ENCODE data around the gene SHISA5.

Gene SHISA5

DNA sequence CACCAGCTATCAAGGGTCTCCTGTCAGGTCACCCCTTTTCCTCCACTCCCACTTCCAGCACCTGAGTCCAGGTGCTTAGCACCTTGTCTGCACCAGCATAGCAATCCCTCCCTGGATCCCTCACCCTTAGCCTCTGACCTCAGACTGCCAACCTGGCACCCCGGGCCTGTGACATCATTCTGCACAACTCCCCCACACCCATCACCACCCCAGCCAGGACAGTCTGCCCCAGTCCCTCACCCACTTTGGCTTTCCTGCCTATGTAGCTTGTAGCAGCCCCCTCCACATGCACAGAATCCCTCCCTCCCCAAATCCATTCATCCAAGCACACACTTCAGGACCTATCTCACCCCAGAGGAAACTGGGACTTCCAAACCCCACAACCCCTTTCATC is 73.3 kb downstream of the SHISA5 start:
- no peak for DNase-seq (ENCODE audit: low spot score)

DNA sequence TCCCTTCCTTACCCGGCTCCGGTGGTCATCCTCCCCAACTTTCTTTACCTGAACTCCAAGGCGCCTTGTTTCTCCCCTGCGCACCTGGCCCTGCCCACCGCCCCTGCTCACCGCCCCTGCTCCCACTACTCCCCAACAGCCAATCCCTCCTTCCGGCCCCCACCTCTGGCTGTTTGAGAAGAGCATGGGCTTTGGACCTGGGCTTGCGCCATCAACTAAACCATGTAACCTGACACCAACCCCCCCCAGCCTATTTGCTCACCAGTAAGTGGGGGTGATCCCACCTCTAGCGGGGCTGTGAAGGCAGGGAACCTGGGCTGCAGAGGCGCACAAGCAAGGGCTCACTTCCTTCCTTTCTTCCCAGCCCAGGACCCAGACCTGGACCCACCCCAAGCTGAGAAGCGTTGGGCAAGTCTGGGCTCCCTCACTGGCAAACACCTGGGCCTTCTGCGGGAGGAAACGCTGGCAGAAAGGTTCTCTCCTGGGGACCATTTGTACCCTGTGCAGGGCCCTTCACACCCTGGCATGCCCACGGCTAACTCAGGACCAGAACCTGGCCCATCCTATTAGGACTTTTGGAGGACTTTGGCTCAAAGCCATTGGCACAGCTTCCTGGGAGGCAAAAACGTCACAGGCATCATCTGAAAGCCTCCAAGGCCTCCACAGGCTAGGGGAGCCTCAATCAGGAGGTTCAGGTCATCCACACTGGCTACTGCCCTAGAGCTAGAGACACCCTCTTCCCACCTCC is 73.8 kb downstream of the SHISA5 start, which contains the start of gene PLXNB1:
Gene PLXNB1, minus strand, starts transcription at position 127 of the 748 bp plus-strand sequence. CDS start 5,475 bp downstream, outside the sequence.
- no peak for DNase-seq (ENCODE audit: low spot score)

- peak; percentile 86 for DNase-seq (ENCODE audit: low spot score)
Observed at GRCh38 chr3:48429317-48429959, 74.5 kb downstream of the SHISA5 start.

DNA sequence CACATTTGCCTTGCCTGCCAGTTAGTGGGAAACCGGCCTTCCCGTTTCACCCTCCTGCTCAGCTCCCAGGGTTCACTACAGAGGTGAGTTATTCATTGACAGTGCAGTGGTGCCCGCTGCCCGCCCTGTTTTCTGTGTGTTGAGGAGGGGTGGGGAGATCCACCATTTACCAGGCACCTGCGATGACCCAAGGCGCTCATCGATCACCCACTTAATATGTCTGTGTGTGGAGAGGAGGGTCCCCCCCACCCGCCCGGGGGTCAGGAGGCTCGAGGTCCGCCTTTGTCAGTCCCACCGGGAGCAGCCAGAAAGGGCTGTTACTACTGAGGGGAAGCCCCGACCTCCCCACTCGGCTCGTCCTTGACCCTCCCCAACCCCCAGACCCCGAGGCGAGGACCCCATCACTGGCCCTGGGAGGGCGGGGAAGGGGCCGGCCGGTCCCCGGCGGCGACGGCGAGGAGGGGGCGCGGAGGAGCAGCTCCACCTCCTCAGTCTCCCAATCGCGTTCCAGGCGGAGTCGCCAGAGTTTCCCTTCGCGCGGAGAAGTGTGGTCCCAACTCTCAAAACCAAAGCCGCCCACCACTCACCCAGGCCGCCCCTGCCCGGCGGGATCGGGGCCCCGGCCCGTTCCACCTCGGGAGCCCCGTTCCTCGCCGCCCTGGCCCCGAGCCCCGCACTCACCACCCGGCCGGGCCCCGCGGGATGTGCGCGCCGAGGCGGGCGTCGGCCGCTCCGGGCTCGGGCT is 75.2 kb downstream of the SHISA5 start:
- peak; percentile 58 for DNase-seq (ENCODE audit: low spot score)

- DNase-seq (ENCODE audit: low spot score): no peak
Observed at GRCh38 chr3:48428088-48428571, 75.8 kb downstream of the SHISA5 start.

- DNase-seq (ENCODE audit: low spot score): peak; percentile 62
Observed at GRCh38 chr3:48427630-48427962, 76.4 kb downstream of the SHISA5 start.

DNA sequence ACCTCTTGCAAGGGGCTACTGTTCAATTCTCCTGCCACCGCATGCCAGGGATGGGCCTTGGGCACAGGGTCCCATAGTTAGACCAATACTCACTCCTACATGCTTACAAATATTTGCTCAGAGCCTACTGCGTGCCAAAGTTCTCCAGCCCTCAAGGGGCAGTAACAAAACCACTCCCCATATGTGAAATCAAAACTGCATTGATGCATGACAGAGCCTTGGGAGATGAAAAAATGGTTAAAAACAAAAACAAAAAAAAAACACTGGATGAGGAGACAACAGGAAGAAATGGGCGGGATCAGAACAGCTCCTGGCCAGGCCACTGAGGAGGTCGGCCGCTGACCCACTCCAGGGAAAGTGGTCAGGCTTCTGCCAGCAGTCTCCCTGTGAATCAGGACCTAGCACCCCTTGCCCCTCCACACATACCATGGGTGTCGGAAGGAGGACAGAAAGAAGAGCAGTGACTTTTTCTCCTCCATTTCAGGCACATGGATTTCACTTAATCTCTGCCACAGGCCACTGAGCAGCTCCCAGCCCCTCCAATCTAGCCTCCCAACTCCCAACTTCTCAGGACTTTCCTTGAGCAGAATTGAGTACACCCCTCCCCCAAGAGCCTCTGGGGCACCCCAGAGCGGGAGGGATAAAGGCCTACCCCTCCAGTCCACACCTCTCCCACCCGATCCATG is 76.9 kb downstream of the SHISA5 start:
- DNase-seq (ENCODE audit: low spot score): no peak

- peak; percentile 95 for DNase-seq (ENCODE audit: low spot score)
Observed at GRCh38 chr3:48426401-48426909, 77.5 kb downstream of the SHISA5 start.

- DNase-seq (ENCODE audit: low spot score): peak; percentile 80
Observed at GRCh38 chr3:48425281-48425812, 78.6 kb downstream of the SHISA5 start.

DNA sequence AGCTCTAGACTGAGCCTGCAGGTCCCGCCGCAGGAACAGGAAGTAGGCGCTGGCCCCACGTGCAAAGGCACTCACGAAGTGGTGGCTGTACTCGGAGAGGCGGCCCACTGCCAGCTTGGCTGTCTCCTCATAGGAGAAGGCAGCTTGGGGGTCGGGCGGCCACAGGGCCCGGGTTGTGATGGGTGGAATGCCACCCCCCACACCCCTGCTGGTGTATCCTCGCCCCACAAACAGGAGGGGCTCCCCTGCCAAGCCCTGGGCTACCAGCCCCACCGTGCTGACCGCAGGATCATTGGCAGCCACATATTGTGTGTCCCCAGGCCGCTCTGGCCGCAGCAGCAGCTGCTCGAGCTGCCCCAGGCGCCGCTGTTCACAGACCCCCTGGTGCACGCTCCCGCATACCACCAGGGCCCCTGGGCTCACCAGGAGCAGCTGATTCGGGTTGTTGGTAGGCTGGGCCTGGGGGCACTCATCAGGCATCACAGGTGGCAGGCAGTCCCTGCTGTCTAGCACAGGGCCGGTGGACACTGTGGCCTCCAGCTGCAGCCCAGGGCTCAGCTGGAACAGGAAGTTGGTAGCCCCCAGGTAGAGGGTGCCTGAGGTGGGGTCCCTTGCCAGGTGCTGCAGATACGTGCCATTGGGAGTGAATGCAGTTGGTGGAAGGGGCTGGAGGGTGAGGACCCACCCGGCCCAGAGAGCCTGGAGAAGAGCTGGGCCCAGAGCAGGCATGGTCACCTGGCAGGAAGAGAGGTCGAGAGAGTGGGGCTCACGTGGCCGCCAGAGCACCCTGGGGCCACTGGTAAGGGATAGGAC is 79.9 kb downstream of the SHISA5 start:
- peak; percentile 52 for DNase-seq (ENCODE audit: low spot score)

GRCh38 chr3:48423241-48423882 is 80.6 kb downstream of the SHISA5 start:
- DNase-seq (ENCODE audit: low spot score): peak; percentile 54

DNA sequence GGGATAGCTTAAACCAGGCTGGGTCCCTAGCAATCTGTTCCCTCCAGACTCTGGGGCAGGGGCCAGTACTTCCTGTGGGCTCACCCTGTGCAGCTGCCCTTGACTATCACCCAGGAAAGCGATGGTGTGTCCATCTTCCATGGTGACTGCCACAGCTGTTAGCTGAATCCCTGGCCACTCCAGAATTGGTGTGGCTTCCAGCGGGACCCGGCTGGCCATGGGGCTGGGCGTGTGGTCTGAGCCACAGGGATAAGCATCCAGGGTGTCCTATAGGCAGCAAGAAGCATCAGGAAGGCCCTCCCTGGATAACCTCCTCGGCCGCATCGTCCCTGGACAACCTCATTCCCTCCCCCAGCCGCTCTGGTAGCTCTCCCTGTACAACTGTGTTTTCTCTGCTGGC is 81.3 kb downstream of the SHISA5 start:
- no peak for DNase-seq (ENCODE audit: low spot score)

DNA sequence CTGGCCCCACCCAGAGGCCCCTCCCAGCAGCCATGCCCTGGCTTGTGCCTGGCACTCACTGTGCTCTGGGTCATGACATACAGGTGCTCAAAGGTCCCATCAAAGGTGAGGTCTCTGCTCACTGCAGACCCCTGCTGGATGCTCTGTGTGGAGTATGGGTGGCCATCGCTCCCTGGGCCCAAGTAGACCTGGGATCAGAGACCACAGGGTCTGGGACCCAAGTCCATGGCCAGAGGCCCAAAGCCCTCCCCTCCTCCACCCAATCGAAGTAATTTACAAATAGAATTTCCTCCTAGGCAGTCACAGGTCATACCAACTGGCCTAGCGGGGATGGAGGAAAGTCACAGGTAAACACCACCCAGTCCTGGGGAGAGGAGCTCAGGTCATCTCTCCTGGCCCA is 81.7 kb downstream of the SHISA5 start:
- no peak for DNase-seq (ENCODE audit: low spot score)

GRCh38 chr3:48420561-48420960 is 83.4 kb downstream of the SHISA5 start:
- DNase-seq (ENCODE audit: low spot score): no peak

DNA sequence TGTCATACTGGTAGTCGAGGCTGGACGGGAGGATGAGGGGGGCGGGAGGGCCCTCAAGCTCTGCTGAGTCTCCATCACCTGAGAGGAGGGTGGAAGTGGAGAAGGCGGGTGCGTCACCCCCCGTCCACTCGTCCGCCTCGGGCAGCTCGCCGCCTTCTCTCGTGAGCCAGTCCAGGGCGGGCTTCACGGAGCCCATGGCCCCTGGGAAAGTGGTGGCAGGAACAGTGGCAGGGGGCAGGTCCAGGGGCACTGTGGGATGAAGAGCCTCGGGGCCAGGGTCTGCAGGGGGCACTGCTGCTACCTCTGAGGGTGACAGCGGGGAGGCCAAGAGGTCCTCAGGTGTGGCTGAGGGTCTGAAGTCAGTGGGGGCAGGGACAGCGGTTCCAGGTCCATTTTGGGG is 84.4 kb downstream of the SHISA5 start:
- DNase-seq (ENCODE audit: low spot score): no peak

- no peak for DNase-seq (ENCODE audit: low spot score)
Observed at GRCh38 chr3:48419149-48419548, 84.8 kb downstream of the SHISA5 start.

DNA sequence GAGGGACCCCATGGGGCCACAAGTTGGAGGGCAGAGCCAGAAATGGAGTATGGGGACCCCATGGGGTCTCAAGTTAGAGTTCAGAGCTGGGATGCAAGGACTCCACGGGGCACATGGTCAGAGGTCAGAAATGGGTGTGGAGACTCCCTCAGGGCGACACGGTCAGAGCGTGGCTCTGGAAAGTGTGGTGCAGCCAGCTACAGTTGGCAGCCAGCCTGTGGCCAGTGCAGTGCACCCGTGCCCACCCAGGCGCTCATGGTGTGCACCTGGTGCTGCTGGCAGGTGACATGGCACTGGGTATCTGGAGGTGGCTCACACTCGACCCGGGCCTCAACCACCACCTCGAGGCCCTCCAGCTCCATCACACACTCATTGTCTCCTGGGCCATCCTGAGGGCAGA is 85.3 kb downstream of the SHISA5 start:
- no peak for DNase-seq (ENCODE audit: low spot score)

GRCh38 chr3:48418140-48418539 is 85.8 kb downstream of the SHISA5 start:
- DNase-seq (ENCODE audit: low spot score): no peak
